Dendritic cell treated with granulocyte-macrophage colony-stimulating factor and Interleukin-4, amounts not matched to agents 40 ng/mL and 50 ng/mL, for 4 days (primary cell): ENCODE results near the gene SBK1.
"Not testable (repeated sequence)": the region's sequence is repeated elsewhere in the genome, so short reads cannot be mapped to it uniquely, and the experiment has no call there.

Source experiments
- H3K27ac Mint-ChIP-seq: one replicate; pipeline ENCODE4 v1.8.0; 2022; ENCODE audit warnings: mild to moderate bottlenecking, mixed read lengths
- H3K27me3 Mint-ChIP-seq: one replicate; pipeline ENCODE4 v1.8.0; 2022; ENCODE audit warnings: mild to moderate bottlenecking, mixed read lengths
- H3K36me3 Mint-ChIP-seq: one replicate; pipeline ENCODE4 v1.8.0; 2022; ENCODE audit warnings: low read depth, mixed read lengths
- H3K4me1 Mint-ChIP-seq: one replicate; pipeline ENCODE4 v1.8.0; 2022; ENCODE audit warnings: low read depth, mixed read lengths
- H3K4me3 Mint-ChIP-seq: one replicate; pipeline ENCODE4 v1.8.0; 2022; ENCODE audit warnings: mild to moderate bottlenecking, moderate library complexity, mixed read lengths
- H3K9me3 Mint-ChIP-seq: one replicate; pipeline ENCODE4 v1.8.0; 2022; ENCODE audit warnings: mixed read lengths
- intact Hi-C: fragments of 100-400 bp; cut with micrococcal nuclease; formaldehyde crosslinking; loops from one replicate; pipeline ENCODE4 v1.15.0; 2022

The SBK1 gene

GRCh38 chr16:28364268-28365173 lies 72.2 kb downstream of the SBK1 start:
- H3K4me1 Mint-ChIP-seq, intact Hi-C loops, H3K4me3 Mint-ChIP-seq, H3K9me3 Mint-ChIP-seq, H3K27me3 Mint-ChIP-seq, H3K27ac Mint-ChIP-seq, H3K36me3 Mint-ChIP-seq: not testable (repeated sequence)

- H3K27ac Mint-ChIP-seq, H3K4me1 Mint-ChIP-seq, intact Hi-C loops, H3K9me3 Mint-ChIP-seq, H3K36me3 Mint-ChIP-seq, H3K4me3 Mint-ChIP-seq, H3K27me3 Mint-ChIP-seq: not testable (repeated sequence)
Measured at GRCh38 chr16:28367926-28368325, 75.6 kb downstream of the SBK1 start.
